Loucy (cell line): ENCODE measurements around the gene AP1S1.

Source experiments
- EZH2phosphoT487 ChIP-seq: fragments of 200-600 bp; IDR thresholded peaks from 2 replicates; pipeline ENCODE4 v1.6.1; 2018; ENCODE audit warnings: antibody characterized with exemption, mild to moderate bottlenecking, moderate library complexity, borderline replicate concordance
- TF ChIP-seq, protein P1 (sequence below): fragments of 200-600 bp; sonication (generic); conservative IDR thresholded peaks from 2 replicates; pipeline ENCODE4 v1.5.1; 2014; ENCODE audit warnings: mild to moderate bottlenecking, antibody characterized with exemption, low read length

DNA sequence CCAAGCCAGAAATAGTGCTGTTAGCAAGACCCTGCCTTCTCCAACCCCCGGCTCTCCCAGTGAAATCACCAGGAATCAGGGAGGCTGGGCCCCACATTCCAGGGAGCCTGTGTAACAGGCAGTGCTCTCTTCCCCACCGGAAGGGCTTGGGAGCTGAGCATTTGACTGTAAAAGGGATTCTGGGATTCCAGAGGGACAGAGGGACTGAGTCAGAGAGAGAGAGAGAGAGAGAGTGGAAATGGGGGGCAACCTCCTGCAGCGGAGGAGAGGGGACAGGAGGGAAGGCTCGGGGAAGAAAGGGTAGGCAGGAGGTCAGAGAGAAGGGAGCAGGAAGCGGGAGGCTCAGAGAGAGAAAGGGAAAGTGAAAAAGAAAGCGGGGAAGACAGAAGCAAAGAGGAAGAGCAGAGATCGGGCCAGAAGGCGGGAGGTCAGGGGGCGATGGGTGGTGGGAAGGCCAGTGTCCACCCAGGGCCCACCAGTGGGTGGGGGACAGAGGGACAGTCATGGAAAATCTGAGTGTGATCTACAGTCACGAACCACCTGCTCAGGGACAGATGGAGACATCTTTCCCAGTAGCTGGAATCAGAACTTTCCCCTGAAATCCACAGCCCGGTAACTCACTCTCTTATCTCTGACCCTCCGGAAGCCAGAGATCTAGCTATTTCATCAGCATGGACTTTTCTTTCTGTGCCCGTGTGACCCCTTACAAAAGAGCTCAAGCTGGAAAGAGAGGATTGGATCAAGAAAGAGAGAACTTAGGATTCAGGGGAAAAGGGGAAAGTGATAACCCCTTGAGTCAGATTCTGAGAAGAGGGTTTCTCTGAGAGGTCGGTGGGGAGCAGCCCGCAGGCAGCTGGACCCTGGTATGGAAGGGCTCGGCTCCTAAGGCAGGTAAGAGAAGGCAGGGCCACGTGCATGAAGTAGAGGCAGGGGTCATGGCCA lies 32.0 kb upstream of the AP1S1 start:
- TF ChIP-seq, protein P1, sequence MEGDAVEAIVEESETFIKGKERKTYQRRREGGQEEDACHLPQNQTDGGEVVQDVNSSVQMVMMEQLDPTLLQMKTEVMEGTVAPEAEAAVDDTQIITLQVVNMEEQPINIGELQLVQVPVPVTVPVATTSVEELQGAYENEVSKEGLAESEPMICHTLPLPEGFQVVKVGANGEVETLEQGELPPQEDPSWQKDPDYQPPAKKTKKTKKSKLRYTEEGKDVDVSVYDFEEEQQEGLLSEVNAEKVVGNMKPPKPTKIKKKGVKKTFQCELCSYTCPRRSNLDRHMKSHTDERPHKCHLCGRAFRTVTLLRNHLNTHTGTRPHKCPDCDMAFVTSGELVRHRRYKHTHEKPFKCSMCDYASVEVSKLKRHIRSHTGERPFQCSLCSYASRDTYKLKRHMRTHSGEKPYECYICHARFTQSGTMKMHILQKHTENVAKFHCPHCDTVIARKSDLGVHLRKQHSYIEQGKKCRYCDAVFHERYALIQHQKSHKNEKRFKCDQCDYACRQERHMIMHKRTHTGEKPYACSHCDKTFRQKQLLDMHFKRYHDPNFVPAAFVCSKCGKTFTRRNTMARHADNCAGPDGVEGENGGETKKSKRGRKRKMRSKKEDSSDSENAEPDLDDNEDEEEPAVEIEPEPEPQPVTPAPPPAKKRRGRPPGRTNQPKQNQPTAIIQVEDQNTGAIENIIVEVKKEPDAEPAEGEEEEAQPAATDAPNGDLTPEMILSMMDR = no peak
- TF ChIP-seq EZH2phosphoT487 = no peak
